HG03457 (cell line): Measurements from ENCODE around the gene COX8A.
"Not testable (repeated sequence)": the region's sequence is repeated elsewhere in the genome, so short reads cannot be mapped to it uniquely, and the experiment has no call there.

Experiments
- ATAC-seq: cut with Tn5 transposase; IDR thresholded peaks from one replicate; pipeline ENCODE4 v1.9.1; 2021; ENCODE audit warnings: moderate number of reproducible peaks; ENCODE audit not compliant: unreplicated experiment

The COX8A gene, protein sequence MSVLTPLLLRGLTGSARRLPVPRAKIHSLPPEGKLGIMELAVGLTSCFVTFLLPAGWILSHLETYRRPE

DNA sequence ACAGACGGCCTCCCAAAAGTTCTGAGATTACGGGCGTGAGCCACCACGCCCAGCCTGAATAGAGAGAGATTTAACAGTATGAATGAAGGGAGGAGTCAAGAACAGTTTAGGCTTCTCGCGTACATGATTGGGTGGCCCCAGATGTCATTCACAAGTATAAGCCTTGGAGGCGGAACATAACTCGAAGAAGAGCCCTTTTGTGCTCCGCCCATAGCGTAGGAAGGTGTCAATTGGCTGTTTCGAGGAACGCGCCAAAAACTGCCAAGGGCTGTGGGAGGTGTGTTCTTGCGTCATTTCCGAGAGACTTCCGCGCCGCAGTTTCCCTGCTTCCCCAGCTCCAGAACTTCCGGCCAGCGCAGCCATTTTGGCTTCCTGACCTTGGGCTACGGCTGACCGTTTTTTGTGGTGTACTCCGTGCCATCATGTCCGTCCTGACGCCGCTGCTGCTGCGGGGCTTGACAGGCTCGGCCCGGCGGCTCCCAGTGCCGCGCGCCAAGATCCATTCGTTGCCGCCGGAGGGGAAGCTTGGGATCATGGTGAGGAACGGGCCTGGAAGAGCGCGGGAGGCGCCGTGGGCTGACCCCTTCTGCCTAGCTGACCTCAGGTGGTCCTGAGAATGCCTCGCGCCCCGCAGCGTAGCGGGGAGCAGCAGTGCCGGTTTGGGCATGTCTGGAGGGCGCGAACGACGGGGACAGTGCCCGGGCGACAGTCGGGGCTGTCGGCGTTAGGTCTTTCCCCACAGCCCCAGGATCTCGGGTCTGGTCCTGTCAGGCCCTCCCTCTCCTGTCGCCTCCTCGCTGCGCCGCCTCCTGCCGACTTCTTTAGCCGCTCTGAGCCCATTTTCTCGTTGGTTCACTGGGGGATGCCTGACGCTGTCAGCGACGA is at the start of gene COX8A:
COX8A (plus strand) TSS at position 362 of the 885 bp plus-strand sequence; CDS start at position 423, 61 bp downstream.
- peak; percentile 92 for ATAC-seq

DNA sequence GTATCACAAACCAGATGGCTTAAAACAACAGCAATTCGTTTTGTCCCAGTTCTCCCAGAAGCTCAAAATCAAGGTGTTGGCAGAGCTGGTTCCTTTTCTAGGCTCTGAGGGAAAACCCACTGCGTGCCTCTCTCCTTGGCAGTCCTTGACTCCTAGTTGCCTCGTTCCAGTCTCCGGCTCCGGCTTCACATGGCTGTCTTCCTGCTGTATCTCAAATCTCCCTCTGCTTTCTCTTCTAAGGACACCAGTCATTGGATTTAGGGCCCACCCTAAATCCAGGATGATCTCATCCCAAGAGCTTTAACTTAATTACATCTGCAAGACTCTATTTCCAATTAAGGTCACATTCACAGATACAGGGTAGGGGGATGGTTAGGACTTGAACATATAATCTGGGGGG is 44.8 kb upstream of the COX8A start:
- ATAC-seq: no peak

DNA sequence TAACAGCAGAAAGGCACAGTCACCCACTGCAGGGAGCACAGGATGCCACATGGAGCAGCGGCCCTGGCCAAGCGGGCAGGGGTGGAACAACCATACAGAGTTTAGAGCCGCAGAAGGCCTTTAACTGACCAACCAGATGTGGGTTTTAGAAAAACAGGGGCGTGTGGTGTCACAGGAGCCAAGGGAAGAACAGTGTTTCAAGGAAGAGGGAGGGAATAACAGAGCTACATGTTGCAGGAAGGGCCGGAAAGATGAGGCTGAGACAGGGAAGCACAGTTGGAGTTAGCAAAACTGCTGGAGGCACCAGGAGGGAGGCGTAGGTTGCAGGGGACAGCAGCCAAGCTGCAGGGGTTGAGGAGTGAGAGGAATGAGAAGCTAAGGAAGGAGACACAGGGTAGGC is 43.4 kb upstream of the COX8A start:
- no peak for ATAC-seq

DNA sequence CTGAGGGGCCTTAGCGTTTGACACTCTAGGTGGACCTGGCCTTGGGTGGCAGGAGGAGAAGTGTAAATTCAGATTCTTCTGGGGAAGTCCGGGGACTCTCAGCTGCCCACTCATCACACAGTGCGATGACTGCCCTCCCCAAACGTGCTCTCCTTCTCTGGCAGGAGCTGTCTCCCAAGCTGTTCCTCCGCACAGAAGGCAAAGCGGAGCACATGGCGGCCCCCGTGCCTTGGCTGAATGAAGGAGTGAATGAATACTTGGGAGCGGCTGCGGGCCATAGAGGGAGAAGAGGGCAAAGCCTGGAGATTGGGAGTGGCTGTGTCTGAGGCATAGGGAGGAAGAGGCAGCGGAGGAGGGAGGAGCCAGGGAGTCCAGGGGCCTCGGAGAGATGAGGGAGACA is 42.5 kb upstream of the COX8A start:
- ATAC-seq: no peak

DNA sequence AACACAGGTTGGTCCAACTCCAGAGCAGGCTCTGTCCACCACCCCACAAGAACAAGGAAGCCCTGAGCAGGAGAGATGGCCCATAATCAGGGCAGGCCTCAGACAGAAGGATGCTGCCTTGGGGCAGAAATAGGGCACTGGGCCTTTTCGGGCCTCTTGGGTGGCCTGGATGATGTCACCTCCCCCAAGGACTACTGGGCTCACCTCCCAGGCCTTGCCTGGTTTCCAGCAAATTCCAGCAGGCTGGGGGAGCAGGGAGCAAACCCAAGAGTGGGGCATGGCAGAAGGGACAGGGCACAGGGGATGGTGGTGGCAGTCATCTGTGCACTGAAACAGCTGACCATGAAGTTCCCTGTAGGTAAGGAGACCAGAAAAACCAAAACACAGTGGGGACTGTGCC is 41.0 kb upstream of the COX8A start:
- no peak for ATAC-seq

DNA sequence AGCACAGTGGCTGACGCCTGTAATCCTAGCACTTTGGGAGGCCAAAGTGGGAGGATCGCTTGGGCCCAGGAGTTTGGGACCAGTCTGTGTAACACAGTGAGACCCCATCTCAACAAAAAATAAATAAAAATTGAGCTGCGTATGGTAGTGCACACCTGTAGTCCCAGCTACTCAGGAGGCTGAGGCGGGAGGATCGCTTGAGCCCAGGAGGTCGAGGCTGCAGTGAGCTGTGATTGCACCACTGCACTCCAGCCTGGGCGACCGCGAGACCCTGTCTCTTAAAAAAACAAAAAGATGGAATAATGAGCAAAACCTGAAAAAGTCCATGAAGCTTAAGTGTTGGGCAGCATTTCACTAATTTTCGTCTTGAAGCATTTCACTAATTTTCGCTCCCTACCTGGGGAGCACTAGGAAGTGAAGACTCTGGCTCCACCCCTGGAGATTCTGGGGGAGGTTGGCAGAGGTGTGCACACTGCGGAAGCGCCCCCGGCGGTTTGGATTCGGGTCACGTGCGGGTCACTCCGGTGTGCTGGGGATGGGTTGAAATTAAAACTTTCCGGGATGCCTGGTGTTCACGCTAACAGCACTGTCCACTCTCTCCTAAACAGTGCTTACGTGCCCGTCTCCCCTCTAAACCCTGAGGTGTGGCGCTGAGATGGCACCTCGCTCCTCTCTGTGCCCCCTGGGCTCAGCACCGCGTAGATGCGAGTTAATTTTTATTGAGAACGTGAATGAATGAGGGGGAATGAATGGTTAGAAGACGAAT is 36.5 kb upstream of the COX8A start:
- peak; percentile 4 for ATAC-seq

DNA sequence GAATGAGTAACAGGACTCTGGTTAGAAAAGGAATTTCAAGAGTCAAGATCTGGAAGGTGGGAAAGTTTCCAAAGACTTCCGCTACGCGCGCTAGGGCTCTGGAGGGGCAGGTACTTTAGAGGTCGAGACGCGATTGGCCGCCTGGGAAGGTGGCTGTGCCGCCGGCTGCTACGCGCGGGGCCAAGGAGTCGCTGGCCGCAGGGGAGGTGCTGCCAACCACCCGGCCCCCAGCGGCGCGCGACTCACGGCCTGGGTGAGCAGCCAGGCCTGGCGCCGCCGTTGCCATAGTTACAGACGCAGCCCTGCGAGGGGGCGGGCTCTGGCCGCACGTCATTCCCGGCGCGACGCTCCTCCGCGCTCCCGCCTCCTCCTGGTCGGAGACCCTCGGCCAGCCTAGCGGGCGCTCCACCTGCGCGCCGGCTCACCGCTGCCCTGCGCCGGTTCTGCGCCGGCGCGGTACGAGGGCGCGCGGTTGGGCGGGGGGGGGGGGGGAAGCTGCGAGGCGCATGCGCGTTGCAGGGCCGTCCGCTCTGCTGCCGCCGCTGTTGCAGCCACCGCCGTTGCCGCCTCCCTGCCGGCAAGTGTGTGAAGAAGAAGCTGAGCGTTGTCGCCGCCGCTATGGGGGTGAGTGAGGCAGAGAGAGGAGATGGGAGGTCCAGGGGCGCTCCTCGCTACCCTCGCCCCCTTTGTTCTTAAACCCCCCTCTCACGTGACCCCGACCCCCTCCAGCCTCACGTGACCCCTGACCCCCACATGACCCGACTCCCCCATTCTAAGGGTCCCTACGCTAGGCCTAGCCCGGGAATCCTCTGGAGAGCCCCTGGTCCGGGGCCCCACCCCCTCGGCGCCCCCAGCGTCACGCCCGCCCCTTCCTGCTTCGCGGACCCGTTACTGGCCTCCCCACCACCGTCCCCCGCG is 35.7 kb upstream of the COX8A start, which contains the start of gene NAA40:
NAA40 (plus strand) TSS at position 524 of the 918 bp plus-strand sequence; CDS start at position 619, 95 bp downstream.
- ATAC-seq: peak; percentile 84

DNA sequence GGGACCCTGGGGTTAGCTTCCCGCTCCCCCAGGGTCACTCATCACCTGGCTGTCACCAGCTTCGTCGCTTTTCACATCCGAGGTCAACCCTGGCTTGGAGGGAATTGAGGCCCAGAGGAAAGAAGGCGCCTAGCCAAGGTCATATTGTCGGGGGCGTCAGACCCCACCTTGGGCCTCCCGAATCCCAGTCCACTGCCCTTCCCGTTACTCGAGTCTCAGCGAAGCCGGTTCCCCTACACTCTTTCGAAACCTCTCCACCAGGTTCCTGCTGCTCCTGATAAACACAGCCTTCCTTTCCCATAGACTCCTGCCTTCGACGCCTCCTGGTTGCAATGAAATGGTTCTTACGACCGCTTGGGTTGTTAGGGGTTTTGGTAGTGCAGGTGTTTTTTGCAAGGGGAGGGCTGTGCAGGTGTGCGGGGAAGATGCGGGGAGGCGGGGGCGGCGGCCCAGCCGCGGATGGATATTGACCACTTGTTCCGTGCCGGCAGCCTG is 35.0 kb upstream of the COX8A start:
- no peak for ATAC-seq

DNA sequence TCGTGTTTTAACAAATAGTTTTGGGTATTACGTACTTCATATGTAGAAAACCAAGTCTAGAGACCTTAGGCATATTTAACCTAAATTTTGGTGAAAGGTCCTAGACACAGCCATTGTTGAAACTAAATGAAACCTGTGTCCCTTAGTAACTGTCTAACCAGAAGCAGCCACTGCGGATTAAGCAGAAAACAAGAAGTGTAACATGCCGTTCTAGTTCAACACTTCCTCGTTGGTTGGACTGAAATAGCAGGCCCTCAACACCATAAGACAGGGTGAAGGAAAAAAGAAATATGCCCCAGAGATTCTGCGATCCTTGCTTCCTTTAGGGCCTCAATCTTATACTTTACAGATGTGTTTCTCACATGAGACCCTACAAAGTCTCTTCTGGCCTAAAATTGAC is 33.6 kb upstream of the COX8A start:
- ATAC-seq: no peak

DNA sequence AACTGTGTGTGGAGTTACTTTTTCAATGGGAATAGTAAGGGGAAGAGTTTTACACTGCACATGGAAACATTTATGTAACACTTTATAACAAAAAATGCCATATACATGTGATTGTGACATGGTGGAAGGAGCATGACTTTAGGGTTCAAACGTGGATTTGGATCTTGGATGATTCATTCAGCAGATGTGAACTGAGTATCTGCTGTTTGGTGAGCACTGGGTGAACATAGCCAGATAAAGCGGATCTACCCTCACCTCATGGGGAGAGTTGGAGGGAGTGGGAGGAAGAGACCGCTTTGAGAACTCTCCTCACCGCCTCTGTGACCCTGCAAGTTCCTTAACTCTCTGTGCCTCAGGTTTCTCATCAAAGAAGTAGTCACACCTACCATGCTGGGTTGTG is 32.5 kb upstream of the COX8A start:
- no peak for ATAC-seq

DNA sequence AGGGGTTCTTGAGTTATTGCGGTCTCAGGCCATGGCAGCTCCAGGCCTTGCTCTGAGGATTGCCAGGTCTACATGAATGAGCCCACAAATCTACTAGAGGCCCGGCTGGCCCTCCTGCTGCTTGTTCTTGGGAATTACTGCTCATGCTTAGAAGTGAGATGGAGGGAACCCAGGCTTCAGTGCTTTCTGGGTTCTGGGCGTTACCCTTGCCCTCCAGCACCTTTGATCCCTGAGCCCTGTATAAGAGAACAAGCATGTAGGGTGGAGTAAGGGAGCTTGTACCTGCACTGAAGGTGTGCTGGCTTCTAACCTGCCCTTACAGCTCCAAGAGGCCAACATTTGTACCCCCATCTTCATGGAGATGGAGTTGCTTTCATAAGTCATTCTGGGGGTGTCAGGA is 31.6 kb upstream of the COX8A start:
- ATAC-seq: no peak

DNA sequence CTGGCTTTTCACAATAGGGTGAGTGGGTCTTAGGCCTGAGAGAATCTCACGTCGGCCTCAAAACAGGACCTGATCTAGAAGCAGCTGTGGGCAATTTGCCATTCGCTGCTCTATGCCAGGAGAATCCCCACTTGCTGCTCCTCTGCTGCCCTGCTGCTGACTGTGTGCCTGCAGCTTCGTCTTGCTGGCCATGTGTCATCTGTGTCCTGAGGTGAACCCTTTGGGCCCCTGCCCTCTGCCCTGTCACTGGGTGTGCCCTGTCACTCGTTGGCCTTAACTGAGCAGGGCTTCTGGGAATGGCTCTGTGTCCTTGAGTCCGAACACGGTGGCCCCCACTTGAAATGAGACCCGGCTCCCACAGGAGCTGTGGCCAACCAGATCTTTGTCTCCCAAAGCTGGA is 29.4 kb upstream of the COX8A start:
- no peak for ATAC-seq

DNA sequence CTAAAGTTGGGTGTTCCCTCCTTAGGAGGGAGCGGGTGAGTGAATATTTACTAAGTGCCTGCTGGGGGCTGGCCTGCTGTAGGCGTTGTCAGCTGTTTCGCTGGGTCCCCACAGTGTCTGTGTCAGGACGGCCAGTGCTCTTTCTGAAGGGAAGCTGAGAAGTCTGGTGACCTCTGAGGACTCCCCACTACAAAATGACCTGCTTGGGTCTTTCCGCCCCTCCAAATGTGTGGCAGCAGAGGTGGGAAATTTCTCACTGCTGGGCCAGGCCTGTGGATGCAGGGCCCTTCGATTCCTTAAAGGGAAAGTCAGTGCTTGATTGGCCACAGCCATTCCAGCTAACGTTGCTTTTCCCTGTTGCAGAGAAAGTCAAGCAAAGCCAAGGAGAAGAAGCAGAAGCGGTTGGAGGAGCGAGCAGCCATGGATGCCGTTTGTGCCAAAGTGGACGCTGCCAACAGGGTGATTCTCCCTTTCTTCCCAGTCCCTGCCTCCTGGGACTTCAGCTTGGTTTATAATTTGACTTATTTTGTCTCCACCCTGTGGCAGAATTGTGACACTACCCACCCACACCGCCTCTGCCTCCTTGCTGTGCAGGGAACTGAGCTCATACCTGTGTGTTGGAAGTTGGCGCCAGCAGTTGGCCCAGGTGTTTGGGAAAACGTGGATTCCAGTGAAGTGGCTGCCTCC is 28.8 kb upstream of the COX8A start:
- no peak for ATAC-seq

DNA sequence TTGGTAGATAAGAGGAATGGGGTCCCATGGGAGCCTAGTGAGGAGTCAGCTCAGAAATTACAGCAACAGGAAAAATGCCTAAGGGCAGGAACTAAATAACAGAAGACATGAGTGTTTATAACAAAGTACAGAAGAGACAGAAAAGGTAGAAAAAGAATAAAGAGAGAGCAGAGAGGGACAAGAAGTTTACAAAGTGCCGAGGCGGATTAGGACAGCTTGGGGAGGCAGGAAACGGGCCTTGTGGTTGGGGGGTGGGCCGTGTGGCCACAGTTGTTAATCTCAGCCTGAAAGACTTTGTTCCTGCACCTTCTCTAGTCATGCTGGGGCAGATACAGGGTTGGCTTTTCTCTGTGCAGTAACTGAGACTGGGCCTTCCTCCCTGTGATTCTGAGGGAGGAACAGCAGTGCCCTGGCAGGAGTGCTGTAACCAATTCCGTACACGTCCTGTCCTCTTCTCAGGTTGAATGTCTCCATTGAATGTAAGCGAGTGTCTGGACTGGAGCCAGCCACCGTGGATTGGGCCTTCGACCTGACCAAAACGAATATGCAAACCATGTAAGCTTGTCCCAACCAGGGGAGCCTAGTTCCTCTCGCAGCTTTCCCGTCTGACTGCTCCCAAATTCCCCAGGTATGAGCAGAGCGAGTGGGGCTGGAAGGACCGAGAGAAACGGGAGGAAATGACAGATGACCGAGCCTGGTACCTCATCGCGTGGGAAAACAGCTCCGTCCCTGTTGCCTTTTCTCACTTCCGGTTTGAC is 22.5 kb upstream of the COX8A start:
- ATAC-seq: no peak

DNA sequence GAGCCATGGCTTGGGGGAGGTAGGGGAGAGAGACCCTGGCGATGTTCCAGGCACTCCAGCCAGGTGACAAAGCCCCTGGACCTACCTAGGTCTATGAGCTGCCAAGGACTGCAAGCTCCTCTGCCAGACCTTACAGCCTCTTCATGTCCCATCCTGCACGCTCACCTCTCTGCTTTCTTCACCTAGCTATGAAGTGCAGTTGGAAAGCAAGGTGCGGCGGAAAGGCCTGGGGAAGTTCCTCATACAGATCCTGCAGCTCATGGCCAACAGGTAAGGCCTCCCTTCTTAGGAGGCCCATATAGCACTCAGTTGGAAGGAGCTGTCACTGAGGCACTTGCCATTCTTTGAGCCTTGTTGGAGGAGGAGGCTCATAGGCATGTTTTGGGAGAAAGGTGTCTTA is 21.9 kb upstream of the COX8A start:
- ATAC-seq: no peak

DNA sequence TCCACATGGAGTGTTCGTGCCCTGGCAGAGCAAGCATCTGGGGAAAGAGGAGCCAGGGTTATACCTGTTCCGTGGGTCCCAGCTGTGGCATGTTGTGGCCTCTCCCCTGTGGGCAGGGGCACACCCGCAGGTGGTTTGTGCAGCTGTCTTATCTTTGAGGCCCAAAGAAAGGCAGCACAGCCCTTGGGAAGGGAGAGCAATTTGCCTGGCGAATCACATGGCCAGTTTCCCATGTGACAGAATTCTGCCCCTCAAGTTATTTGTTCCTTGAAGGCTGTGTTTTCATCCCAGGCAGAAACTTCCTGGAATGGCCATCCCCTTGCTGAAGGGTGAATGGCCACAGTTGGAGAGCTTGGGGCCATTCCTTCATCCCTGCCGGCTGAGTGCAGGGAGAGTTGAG is 16.4 kb upstream of the COX8A start:
- ATAC-seq: no peak

DNA sequence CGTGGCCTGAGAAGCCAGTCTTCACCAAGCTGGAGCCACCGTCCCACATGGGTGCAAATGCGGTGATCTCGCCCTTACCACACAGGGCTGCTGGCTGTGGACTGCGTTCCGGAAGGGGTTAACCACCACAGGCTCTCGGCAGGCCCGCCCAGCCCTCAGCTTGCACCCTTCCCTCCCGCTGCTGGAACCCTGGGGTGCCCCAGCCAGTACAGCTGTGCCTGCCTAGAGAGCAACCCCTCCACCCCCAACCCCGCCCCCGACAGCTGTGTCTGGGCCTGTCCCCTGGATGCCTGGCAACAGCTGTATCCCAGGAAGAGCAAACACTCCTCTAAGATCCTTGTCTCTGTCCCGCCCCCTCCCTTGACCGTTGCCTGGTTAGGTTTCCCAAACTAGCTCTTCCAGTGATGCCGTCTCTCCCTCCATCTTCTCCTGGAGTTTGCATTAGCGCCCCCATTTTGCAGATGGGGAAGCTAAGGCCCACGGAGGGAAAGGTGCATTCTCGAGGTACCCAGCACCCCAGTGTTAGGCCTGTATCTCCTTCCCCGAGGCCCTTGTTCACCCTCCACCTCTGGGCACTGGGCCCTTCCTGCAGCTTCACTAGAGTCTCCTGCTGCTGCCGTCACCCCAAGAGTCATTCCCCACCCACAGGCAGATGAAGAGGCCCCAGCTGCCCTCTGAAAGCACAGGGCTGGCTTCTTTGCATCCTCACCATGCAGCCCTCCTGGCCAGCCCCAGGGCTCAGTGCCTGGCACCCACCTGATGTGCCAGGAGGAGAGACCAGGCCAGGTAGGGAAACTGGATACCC is 12.6 kb upstream of the COX8A start:
- ATAC-seq: no peak

DNA sequence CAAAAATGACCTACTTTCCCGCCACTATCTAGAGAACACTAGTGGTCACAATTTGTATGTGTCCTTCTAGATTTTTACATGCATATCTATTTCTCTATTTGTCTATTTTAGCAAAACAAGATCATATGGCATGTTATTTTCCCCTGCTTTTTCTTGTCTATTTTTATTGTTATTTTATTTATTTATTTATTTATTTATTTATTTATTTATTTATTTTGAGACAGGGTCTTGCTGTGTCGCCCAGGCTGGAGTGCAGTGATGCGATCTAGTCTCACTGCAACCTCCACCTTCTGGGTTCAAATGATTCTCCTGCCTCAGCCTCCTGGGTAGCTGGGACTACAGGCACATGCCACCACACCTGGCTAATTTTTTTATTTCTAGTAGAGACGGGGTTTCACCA is 10.5 kb upstream of the COX8A start:
- not testable (repeated sequence) for ATAC-seq

DNA sequence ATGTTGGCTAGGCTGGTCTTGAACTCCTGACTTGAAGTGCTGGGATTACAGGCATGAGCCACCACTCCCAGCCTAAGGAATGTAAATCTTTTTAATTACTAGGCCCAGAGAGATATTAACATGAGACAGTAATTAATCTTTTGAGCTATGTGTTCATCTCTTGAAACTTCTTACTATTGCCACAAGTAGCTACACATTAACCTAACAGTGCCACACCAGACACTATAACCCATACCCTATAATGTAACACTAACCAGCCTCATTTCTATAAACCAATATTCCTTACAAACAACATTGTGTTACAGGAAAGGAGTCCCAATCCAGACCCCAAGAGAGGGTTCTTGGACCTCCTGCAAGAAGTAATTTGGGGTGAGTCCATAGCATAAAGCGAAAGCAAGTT is 8.0 kb upstream of the COX8A start:
- ATAC-seq: no peak
